Measurements from ENCODE around the gene TNFSF15. TPM values are rescaled to one million over a fixed set of nuclear protein-coding genes. Genes with fewer than 3 reads are reported as not detected.

TNFSF15 gene
- total RNA-seq, 1 donor from 2014 or later: 12.2 TPM

- H3K27ac Mint-ChIP-seq: no peak overlapping the region
- no peak for TF ChIP-seq CTCF (IDR thresholded peaks at IDR 0.05; ENCODE audit: unreplicated experiment)
- H3K36me3 Mint-ChIP-seq: no peaks in the 10 kb centered on the region
- H3K4me1 Mint-ChIP-seq: peaks cover 13% of the 10 kb centered on the region
- H3K4me3 Mint-ChIP-seq: no peak overlapping the region
- H3K27me3 Mint-ChIP-seq (ENCODE audit: low read depth): no peaks in the 10 kb centered on the region
- no peaks in the 10 kb centered on the region for H3K9me3 Mint-ChIP-seq
- DNase-seq (ENCODE audit: low spot score in 2 of 2, unreplicated experiment in 2 of 2): no peak
These were observed 18.3 kb upstream of the TNFSF15 start for GRCh38 chr9:114824110-114824509.

- peaks cover 13% of the 10 kb centered on the region for H3K4me1 Mint-ChIP-seq
These were observed 17.6 kb upstream of the TNFSF15 start for GRCh38 chr9:114823441-114823840.

GRCh38 chr9:114822708-114823107 lies 16.9 kb upstream of the TNFSF15 start:
- Mint-ChIP-seq H3K27me3 (ENCODE audit: low read depth) (no peaks in the 10 kb centered on the region), H3K4me3 (no peak overlapping the region), H3K36me3 (no peaks in the 10 kb centered on the region), H3K9me3 (no peaks in the 10 kb centered on the region), H3K4me1 (peaks cover 13% of the 10 kb centered on the region), H3K27ac (no peak overlapping the region)
- DNase-seq (ENCODE audit: low spot score in 2 of 2, unreplicated experiment in 2 of 2): no peak
- no peak for TF ChIP-seq CTCF (IDR thresholded peaks at IDR 0.05; ENCODE audit: unreplicated experiment)

More at GRCh38 chr9:114823441-114823840, 17.6 kb upstream of the TNFSF15 start:
- H3K36me3 Mint-ChIP-seq: no peaks in the 10 kb centered on the region
- H3K4me3 Mint-ChIP-seq: no peak overlapping the region
- H3K9me3 Mint-ChIP-seq: no peaks in the 10 kb centered on the region
- TF ChIP-seq CTCF (IDR thresholded peaks at IDR 0.05; ENCODE audit: unreplicated experiment): no peak
- H3K27ac Mint-ChIP-seq: no peak overlapping the region
- H3K27me3 Mint-ChIP-seq (ENCODE audit: low read depth): no peaks in the 10 kb centered on the region
- DNase-seq (ENCODE audit: low spot score in 2 of 2, unreplicated experiment in 2 of 2): no peak

- Mint-ChIP-seq H3K4me3 (no peak overlapping the region), H3K4me1 (peaks cover 13% of the 10 kb centered on the region), H3K27me3 (ENCODE audit: low read depth) (no peaks in the 10 kb centered on the region), H3K9me3 (no peaks in the 10 kb centered on the region), H3K27ac (no peak overlapping the region), H3K36me3 (no peaks in the 10 kb centered on the region)
- no peak for TF ChIP-seq CTCF (IDR thresholded peaks at IDR 0.05; ENCODE audit: unreplicated experiment)
- no peak for DNase-seq (ENCODE audit: low spot score in 2 of 2, unreplicated experiment in 2 of 2)
These were observed 15.1 kb upstream of the TNFSF15 start for GRCh38 chr9:114820776-114821501.

GRCh38 chr9:114818178-114818577 lies 12.3 kb upstream of the TNFSF15 start:
- DNase-seq (ENCODE audit: low spot score in 2 of 2, unreplicated experiment in 2 of 2): no peak
- Mint-ChIP-seq H3K27me3 (ENCODE audit: low read depth) (no peaks in the 10 kb centered on the region), H3K4me3 (no peak overlapping the region), H3K27ac (no peak overlapping the region), H3K36me3 (no peaks in the 10 kb centered on the region), H3K9me3 (peaks cover 6% of the 10 kb centered on the region), H3K4me1 (peaks cover 2% of the 10 kb centered on the region)
- no peak for TF ChIP-seq CTCF (IDR thresholded peaks at IDR 0.05; ENCODE audit: unreplicated experiment)
